Fibroblast of skin of right biceps (primary cell): Measurements from ENCODE around the gene PIK3R1.

Experiments used
- DNase-seq: peaks from one replicate; pipeline ENCODE4 v3.0.0-alpha.2; 2013

PIK3R1 gene

DNA sequence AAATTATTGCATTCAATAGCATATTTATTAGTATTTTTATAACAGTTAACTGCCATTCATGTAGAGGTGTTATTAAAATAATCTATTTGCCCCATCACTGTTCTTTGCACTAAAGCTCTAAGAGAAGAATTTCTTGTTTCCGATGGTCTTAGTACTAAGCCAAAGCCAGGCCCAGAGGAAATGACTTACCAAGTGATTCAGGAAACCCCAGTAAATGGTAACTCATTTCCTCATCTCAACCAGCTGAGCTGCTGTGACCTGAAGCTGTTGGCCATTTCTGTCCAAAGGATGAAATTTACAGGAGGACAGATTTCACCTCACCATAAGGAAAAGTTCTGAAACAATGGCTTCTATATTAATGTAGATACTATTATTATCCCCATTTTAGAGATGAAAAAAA, 117.0 kb downstream of the PIK3R1 start:
- DNase-seq: no peak

- DNase-seq: peak; percentile 90
Measured at GRCh38 chr5:68333649-68334552, 118.3 kb downstream of the PIK3R1 start.

GRCh38 chr5:68334553-68334886, 119.0 kb downstream of the PIK3R1 start:
- DNase-seq: no peak

DNA sequence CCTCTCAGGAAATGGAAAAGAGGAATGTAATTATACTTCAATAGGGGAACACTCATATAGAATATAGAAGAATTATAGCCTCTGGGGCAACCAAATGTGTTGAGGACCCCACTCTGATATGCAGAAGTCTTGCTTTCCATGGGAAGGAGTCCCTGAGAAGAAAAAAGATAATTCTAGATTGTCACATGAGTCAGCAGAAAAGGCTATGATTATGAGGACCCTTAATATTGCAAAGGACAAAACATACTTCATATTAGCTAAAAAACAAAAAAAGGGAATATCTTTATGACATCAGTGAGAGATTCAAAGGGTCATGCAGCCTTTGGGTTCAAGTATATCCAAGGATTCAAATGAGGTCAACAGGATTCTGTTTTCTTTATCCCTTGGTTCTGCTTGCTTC, 119.5 kb downstream of the PIK3R1 start:
- DNase-seq: no peak

DNA sequence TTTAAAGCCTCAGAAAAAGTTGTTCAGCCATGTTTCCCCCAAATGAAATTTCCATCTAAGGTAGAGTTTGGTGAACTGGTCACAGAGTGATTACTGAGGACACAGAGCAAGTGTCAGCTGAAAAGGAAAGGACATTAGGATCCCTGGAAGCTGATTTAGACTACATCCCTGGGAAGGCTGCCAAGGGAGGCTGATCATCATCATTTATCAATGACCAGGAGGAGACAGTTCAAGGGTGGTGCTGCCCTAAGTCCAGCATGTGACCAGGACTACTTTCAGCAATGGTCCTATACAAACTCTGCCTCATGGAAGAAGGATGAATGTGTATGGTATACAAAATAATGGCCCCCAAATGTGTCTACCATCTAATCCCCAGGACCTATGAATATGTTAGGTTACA, 120.6 kb downstream of the PIK3R1 start:
- DNase-seq: no peak

- no peak for DNase-seq
Measured at GRCh38 chr5:68337235-68337634, 121.7 kb downstream of the PIK3R1 start.

GRCh38 chr5:68339921-68340321, 124.4 kb downstream of the PIK3R1 start:
- DNase-seq: peak; percentile 66

DNA sequence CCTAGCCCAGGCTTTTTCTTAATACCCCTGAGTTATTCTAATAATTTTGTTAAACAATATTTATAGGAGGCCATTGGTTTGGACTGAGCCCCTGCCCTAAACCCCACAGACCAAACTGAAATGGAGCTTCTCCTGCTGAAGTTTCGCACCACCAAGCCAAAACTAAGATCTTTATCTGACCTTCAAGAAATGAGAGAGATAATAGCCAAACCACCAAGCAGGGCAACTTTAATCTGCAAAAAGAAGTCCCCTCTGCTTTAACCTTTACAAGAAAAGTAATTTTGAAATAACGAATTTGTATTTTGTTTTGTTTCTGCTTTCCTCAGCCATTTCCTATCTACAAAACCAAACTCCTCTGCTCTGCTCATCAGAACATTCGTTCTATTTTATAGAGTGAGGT, 125.5 kb downstream of the PIK3R1 start:
- no peak for DNase-seq

GRCh38 chr5:68342693-68343092, 127.1 kb downstream of the PIK3R1 start:
- DNase-seq: no peak

DNA sequence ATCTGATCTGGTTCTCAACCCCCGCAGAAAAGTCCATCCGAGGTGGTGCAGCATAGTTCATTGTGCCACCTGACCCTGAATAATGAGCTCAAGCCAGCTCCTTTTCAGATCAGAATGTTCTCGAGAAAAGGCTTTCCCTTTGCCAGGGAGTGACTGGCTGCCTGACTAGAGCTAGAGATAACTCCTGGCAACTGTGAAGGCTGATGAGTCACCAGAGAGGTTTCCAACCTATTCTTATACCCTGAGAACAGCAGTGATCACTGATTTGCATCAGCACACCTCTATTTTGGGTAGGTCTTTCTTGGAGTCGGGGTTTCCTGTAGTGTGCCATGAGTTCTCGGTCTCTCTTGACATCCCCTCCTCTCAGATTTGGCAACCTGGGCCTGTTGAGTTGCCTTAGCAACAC, 127.9 kb downstream of the PIK3R1 start:
- peak; percentile 83 for DNase-seq

DNA sequence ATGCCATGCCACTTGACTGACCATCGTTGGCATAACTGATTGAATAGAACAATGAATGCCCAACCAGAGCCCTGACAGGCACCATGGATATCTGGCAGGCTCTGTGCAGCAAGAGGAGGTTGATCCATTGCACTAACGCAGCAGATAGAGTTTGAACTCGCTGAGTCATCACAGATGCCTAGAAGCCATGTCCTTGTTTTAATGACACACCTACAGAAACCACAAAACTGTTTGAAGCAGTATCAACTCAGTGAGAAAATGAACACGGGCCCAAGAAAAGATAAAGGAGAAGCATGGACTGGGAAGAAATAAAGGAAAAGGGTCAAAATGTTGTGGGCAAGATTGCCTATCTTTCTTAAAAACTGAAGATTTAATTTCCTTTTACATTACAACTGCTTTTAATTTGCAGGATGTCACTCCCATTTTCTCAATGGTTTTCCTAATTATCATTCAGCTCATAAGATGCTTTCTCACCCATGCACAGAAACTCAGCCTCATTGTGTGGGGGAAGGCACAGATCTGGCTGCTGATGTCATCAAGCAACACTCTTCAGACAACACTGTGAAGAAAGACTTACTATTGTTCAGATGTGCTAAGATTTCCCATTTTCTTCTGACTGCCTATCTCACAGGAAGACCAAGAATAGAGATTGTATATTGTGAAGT, 129.0 kb downstream of the PIK3R1 start:
- peak; percentile 73 for DNase-seq

GRCh38 chr5:68345171-68345570, 129.6 kb downstream of the PIK3R1 start:
- peak; percentile 43 for DNase-seq

DNA sequence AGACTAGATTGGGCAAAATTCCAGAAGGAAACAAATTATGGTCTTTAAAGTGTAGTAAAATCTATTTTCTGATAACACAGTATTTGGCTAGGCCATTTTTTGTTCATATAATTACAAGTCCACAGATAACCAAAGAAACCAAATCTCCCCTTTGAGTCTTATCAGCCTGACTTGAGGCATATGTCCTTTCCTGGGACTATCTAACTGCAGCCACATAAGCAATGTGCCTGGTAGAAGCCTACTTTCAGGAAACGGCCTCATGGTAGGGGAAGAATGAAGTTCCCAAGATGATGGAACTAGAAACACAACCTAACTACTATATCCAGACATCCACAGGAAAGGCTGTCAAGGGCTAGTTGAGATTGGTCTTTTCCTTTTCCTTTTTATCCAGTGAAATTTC, 130.0 kb downstream of the PIK3R1 start:
- DNase-seq: no peak

GRCh38 chr5:68347536-68347935, 132.0 kb downstream of the PIK3R1 start:
- DNase-seq: no peak

DNA sequence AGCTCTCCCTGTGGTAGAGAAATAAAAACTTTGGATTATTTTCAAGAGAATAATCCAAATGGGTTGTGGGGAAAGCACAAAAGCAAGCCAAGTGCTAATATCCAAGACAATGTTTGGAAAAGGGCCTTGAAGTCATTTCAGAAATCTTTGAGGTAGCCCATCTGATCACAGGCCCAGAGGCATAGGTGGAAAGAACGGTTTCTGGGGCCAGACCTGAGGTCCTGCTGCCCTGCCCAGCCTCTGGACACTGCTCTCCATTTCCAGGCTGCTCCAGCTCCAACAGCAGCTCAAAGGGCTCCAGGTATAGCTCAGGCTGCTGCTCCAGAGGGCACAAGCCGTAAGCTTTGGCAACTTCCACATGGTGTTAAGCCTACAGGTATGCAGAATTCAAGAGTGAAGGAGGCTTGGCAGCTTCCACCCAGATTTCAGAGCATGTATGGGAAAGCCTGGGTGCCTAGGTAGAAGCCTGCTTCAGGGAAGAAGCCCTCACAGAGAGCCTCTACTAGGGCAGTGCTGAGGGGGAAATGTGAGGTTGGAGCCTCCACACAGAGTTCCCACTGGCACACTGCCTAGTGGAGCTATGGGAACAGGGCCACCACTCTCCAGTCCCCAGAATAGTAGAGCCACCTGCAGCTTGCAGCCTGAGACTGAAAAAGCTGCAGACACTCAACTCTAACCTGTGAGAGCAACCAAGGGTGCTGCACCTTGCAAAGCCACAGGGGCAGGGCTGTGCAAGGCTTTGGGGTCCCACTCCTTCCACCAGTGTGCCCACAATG, 133.1 kb downstream of the PIK3R1 start:
- DNase-seq: no peak

GRCh38 chr5:68350176-68350575, 134.6 kb downstream of the PIK3R1 start:
- no peak for DNase-seq
